ENCODE data around the gene MLXIPL.
"Not testable (repeated sequence)": the region's sequence is repeated elsewhere in the genome, so short reads cannot be mapped to it uniquely, and the experiment has no call there.

The MLXIPL gene

DNA sequence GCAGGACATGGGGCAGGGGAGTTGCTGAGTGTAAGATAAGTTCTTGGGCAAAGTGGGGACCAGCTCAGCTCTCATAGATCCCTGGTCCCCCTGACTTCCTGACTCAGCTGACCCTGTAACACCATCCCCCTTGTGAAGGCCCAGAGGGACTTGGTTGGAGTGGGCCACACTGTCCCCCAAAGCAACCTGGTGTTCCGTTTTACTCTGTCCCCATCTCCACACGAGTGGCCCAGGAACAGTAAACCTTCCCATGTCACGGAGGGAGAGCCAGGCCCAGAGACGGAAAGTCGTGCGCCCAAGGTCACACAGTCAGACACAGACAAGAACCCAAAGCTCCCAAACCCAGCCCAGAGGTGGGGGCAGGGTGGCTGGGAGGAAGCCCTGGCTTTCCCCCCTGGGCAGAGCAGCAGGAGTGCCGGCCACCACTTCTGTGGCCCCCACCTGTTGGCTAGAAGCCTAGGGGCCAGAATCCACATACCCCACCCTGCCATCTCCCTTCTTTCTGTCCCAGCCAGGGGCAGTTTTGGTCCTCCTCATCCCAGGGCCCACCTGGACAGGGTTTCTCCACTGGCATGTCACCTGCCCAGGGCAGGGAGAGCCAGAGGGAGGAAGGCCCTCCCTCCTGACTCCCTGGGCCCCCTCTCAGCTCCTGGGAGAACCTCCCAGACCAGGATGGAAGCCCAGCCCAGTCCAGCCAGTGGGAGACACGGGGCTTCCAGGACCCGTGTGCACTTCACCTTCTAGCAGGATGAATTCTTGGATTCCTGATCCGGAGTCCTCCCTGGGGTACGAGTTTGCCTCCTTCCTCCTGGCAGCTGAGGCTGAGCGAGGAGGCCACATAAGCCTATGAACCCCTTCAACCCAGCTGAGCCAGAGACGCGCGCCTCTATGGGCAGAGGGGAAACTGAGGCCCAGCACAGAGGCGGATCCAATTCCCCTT is 22.7 kb upstream of the MLXIPL start:
- no peak overlapping the region for H3K4me3 ChIP-seq (ENCODE audit: low read length)
- DNase-seq (ENCODE audit: low read depth, low spot score), result no peak

DNA sequence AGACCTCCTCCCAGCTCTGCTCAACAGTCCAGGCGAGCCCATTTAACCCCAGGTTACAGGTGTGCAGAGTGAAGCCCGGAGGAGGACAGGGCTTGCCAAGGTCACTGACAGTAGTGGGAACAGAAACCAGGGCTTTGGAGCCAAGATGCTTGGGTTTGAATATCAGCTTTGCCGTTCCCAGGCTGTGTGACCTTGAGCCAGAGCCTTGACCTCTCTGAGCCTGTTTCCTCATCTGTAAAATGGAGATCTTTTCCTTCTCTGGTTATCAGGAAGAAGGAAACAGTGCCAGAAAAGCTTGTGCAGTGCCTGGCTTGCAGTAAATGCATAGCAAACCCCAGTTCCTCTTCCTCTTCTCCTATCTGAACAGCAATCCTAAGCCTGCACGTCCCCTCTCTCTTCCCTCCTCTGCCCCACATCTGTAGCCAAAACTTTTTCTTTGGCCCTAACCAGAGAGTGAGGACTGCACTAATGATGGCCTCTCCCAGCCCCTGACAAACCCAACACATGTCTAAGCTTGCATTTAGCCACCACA is 21.4 kb upstream of the MLXIPL start:
- H3K4me3 ChIP-seq (ENCODE audit: low read length), result no peak overlapping the region
- no peak for DNase-seq (ENCODE audit: low read depth, low spot score)

DNA sequence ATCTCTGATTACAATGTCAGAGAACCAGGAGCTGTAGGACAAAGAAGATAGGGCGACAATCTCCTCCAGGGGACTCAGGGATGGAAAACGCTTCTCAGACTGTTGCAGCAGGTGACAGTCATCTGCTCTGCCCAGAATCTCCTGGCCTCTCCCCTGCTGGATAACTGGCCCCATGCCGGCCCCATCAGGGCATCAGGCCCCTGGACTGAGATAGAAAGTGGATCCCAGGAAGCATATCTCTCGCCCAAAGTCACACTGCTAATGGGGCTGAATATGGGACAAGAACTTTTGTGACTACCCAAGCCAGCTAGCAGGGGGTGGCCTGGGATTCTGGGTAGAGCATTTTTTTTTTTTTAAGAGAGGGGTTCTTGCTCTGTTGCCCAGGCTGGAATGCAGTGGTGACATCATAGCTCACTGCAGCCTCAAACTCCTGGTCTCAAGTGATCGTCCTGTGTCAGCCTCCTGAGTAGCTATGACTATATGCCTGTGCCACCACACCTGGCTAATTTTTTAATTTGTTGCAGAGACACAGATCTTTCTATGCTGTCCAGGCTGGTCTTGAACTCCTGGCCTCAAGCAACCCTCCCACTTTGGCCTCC is 20.5 kb upstream of the MLXIPL start:
- no peak for DNase-seq (ENCODE audit: low read depth, low spot score)
- H3K4me3 ChIP-seq (ENCODE audit: low read length), result no peak overlapping the region

DNA sequence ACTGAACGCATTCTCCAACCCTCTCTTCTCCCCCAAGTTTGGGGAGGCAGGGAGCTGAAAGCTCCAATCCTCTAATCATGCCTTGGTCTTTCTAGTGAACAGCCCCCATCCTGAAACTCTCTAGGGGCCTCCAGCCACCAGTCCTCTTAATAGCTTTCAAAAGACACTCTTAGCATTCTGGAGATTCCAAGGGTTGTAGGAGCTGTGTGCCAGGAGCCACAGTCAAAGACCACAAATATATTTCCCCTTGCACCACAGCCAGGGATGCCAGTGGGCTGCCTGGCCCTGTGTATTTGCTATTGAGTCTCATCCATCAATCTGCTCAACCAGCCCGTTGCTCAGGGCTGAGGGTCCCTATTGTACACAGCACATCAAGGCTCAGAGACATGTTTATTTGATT is 18.5 kb upstream of the MLXIPL start:
- DNase-seq (ENCODE audit: low read depth, low spot score), result no peak
- no peak overlapping the region for H3K4me3 ChIP-seq (ENCODE audit: low read length)

DNA sequence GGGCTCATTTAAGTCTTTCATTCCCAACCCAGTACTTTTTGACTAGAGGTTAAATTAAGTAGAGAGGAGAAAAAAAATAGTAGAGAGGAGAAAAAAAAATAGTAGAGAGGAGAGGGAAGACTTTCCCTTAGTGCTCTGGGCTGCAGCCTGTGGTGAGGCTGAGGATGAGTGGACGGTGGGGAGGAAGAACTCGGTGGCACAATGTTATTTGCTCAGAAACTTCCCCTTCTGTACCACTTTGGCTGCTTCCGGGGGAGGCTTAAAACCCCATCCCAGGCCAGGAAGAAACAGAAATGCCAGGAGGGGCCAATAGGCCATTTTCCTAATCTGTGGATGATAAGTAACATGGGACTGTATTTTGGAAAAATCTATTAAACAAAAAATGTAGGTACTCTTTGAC is 14.6 kb upstream of the MLXIPL start:
- no peak for DNase-seq (ENCODE audit: low read depth, low spot score)
- H3K4me3 ChIP-seq (ENCODE audit: low read length), result no peak overlapping the region

DNA sequence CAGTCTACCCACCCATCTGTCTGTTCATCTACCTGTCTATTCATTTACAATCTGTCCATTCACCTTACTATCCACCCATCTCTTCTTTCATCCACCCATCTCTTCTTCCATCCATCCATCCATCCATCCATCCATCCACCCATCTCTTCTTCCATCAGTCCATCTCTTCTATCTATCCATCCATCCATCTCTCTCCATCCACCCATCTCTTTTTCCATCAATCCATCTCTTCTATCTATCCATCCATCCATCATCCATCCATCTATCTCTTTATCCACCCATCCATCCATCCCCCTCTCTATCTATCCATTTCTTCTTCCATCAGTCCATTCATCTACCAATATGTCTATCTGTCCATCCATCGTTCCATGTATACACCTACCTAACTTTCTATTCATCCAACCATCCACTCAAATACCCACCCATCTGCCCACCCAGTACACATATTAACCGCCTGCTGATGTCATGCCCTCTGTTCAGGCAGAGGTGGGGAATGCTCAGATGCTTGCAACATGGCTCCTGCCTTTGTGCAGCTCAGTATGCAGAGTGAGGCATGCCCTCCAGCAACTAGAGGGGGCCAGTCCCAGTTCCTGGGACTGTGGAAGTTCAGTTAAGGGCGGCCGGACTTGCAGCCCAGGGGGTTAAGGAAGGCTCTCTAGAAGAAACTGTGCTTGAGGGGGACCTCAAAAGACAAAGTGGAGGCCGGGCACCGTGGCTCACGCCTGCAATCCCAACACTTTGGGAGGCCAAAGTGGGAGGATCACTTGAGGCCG is 11.3 kb upstream of the MLXIPL start:
- no peak for DNase-seq (ENCODE audit: low read depth, low spot score)
- no peak overlapping the region for H3K4me3 ChIP-seq (ENCODE audit: low read length)

DNA sequence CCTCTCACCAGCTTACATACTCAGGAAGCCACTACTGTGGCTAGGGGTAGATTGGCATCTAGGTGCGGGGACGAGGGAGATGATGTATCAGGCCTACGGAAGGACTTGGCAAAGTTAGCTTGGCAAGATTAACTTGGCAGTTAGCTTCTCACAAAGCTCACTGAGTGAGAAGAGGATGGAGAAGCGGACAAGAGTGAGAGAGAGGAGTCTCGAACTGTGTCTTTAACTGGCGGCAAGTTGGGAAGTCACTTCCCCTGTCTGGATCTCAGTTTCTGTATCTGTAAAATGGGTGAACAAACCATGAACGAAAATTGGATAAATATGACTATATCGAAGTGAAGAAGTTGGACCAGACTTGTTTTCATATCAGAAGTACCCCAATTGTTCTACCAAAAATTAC is 9.5 kb upstream of the MLXIPL start:
- no peak for DNase-seq (ENCODE audit: low read depth, low spot score)
- no peak overlapping the region for H3K4me3 ChIP-seq (ENCODE audit: low read length)

DNA sequence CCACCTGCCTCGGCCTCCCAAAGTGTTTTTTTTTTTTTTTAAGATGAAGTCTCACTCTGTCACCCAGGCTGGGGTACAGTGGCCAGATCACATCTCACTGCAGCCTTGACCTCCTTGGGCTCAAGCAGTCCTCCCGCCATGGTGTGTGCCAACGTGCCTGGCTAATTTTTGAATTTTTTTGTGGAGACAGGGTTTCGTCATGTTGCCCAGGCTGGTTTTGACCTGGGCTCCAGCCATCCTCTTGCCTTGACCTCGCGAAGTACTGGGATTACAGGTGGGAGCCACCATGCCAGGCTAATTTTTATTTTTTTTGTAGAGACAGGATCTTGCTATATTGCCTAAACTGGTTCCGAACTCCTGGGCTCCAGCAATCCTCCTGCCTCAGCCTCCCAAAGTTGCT is 9.0 kb upstream of the MLXIPL start:
- no peak for DNase-seq (ENCODE audit: low read depth, low spot score)
- no peak overlapping the region for H3K4me3 ChIP-seq (ENCODE audit: low read length)

DNA sequence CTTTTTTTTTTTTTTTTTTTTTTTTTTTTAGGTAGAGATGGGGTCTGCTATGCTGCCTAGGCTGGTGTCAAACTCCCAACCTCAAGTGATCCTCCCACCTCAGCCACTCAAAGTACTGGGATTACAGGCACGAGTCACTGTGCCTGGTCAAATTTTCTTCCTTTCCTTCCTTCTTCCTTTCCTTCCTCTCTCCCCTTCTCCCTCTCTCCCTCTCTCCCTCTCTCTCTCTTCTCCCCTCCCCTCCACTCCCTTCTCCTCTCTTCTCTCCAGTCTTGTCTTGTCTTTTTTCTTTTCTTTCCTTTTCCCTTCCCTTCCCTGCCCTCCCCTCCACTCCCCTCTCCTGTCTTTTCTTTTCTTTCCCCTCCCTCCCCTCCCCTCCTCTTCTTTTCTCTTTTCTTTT is 7.2 kb upstream of the MLXIPL start:
- H3K4me3 ChIP-seq (ENCODE audit: low read length), result no peak overlapping the region
- no peak for DNase-seq (ENCODE audit: low read depth, low spot score)

DNA sequence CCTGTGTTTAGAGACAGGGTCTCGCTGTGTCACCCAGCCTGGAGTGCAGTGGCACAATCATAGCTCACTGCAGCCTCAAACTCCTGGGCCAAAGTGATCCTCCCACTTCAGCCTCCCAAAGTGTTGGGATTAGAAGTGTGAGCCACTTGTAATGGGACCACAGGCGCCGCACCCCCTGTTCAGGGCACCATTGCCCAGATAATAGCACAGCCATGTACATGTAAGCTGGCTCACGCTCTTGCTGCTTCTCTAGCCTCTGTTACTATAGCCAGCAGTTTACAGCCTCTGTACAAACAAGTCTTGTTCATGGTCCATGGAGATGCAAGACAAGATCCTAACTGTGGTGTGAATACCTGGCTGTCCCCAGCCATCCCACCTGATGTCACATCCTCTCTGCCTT is 4.2 kb upstream of the MLXIPL start:
- no peak overlapping the region for H3K4me3 ChIP-seq (ENCODE audit: low read length)
- DNase-seq (ENCODE audit: low read depth, low spot score), result no peak

DNA sequence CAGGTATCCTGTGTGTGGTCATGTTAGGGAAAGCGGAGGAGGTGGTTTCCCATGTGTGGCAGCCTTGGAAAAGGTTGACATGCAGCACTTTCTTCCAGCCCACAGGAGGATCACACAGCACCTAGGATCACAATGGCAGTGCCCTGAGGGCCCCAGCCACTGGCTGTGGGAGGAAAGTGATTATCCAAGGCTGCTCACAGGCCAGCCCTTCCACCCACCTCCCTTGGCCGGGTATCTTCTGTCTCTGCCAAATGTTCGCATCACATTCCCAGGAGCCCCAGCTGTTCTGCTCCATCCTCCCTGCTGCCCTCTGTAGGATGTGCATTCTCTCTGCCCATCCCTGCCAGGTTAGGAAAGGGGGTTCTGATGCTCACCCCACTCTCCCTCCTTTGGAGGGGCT is 2.5 kb upstream of the MLXIPL start:
- no peak for DNase-seq (ENCODE audit: low read depth, low spot score)
- no peak overlapping the region for H3K4me3 ChIP-seq (ENCODE audit: low read length)

DNA sequence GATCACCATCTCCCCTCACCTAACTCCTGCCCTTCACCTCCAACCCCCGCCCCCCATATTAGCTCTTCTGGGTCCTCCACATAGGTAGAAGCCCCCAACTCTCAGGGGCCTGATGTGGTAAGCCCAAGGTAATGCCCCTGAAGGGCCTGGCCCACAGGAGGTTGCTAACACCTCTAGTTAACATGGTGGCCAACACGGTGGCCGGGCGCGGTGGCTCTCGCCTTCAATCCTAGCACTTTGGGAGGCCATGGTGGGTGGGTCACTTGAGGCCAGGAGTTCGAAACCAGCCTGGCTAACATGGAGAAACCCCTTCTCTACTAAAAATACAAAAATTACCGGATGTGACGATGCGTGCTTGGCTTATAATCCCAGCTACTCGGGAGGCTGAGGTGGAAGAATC is 954 bp upstream of the MLXIPL start:
- H3K4me3 ChIP-seq (ENCODE audit: low read length), result no peak overlapping the region
- DNase-seq (ENCODE audit: low read depth, low spot score), result no peak

DNA sequence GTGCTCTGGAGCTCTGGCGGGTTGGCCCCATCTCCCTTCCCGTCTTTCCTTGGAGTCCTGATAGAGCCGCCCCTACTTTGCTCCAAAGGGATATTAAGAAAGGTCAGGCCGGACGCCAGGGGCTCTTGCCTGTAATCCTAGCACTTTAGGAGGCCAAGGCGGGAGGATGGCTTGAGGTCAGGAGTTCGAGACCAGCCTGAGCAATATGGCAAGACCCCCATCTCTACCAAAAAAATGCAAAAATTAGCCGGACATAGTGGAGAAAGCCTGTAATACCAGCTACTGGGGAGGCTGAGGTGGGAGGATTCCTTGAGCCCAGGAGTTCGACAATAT is 313 bp upstream of the MLXIPL start:
- H3K4me3 ChIP-seq (ENCODE audit: low read length), result no peak overlapping the region
- no peak for DNase-seq (ENCODE audit: low read depth, low spot score)

DNA sequence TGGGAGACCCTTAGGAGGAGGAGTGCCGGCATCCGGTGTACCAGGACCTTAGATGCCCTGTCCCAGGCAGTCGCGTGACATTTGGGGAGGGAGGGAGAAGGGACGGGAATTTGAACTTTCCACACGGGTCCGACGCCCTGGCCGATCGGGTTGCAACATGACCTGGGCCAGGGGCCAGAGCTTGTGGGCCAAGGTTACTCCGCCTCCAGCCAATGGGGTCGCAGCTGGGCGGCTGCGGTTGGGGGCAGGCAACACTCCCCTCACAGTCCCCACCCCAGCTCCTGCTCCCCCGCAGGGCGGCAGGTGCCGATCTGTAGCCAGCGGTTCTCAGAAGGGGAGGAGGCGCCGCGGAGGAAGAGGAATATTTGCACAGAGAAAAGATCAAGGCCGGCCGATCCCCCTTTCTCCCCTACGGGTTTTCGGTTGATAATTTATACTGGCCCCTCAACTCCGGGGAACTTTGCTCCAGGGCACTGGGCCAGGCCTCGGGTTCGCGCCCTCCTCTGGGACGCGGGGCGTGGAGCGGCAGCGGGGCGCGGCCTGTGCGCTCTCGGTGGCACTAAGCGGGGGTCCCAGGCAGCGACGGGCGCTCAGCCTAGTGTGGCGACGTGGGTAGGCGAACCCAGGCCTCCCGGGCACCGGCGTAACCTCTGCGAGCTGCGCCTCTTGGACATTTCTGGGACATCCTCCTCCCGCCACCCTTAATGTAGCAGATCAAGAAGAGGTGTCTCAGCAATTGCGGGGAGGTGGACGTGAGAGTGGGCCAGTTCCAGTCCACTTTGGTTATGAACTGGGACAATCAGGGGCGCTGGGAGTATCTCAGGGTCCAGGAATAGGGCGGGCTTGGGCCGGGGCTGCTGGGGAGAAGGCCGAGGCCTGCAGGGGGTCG is 1.2 kb downstream of the MLXIPL start:
- DNase-seq (ENCODE audit: low read depth, low spot score), result no peak
- no peak overlapping the region for H3K4me3 ChIP-seq (ENCODE audit: low read length)

DNA sequence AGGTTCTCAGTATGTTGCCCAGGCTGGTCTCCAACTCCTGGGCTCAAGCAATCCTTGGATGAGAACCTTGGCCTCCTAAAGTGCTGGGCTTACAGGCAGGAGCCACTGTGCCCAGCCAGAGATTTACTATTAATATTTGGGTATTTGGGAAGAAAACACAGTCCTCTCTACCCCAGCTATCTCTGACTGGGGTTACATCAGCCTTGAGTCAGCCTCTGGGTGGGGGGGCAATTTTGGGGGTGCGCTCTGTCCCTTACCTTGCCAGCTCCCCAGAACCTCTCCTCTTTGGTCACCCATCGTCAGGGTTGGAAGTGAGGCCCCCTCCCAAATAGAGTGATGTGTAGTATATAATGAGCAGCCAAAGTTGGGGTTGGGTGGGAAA is 1.8 kb downstream of the MLXIPL start:
- DNase-seq (ENCODE audit: low read depth, low spot score), result no peak
- no peak overlapping the region for H3K4me3 ChIP-seq (ENCODE audit: low read length)

DNA sequence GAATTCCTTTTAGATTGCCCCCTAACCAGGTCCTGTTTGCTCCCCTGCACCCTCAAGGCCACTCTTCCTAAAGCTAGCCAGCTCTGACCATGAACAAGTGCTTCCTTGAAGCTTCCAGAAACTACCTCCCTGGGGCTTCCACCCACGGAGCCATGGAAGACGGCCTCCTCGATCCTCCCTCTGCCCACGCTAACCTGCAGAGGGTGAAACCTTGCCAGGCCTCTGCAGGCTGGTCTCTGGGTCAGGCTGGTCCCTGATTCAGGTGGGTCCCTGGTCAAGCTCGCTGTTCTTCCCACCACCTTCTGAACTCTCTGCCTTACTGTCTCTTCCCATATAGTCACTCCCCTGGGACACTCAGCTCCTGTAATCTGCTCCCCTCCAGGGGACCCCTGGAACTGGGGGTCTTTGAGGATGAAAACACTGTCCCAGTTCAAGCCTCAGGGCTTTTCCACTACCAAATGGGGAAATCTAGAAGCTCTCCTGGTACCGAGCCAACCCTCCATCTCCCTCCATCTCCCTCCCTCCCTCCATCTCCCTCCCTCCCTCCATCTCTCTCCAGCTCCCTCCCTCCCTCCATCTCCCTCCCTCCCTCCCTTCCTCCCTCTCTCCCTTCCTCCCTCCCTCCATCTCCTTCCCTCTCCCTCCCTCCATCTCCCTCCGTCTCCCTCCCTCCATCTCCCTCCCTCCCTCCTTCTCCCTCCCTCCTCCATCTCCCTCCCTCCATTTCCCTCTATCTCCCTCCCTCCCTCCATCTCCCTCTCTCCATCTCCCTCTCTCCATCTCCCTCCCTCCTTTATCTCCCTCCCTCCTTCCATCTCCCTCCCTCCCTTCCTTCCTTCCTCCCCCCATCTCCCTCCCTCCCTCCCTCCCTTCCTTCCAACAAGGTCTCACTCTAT is 2.9 kb downstream of the MLXIPL start:
- H3K4me3 ChIP-seq (ENCODE audit: low read length), result no peak overlapping the region

DNA sequence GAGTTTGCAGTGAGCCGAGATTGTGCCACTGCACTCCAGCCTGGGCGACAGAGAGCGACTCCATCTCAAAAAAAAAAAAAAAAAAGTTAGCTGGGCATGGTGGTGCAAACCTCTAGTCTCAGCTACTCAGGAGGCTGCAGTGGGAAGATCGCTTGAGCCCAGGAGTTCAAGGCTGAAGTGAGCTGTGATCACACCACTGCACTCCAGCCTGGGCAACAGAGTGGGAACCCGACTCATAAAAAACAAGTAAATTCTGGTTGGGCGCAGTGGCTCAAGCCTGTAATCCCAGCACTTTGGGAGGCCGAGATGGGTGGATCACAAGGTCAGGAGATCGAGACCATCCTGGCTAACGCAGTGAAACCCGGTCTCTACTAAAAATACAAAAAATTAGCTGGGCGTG is 4.9 kb downstream of the MLXIPL start:
- H3K4me3 ChIP-seq (ENCODE audit: low read length); DNase-seq (ENCODE audit: low read depth, low spot score): not testable (repeated sequence)

More for the DNA sequence above, 2.9 kb downstream of the MLXIPL start:
- no peak for DNase-seq (ENCODE audit: low read depth, low spot score)

DNA sequence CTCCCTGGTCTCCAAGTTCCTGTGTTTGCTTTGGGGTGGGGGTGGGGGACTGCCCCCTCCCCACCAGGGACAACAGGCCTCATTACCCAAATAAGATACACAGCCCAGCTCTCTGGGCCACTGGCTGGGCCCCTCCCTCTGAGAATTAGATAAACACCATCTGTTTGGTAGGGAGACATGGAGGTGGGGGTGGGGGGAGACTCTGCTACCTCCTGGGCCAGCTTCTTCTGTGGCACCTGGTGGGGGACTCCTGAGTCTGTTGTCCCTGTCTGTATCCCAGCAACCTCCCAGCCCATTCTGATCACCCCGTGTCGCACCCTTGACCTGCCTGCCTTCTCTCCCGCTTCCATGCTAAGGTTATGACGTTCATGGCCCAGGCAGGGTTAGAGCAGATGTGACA is 5.8 kb downstream of the MLXIPL start:
- H3K4me3 ChIP-seq (ENCODE audit: low read length), result no peak overlapping the region
- no peak for DNase-seq (ENCODE audit: low read depth, low spot score)
